ENCODE measurements around the gene PUM1. TPM values are rescaled to one million over a fixed set of nuclear protein-coding genes. Genes with fewer than 3 reads are reported as not detected.

Gene PUM1
- total RNA-seq, 2 donors from 2014 or later: 80.3 to 120 TPM

- TF ChIP-seq POLR2A (IDR thresholded peaks at IDR 0.05) (no peak), CTCF (IDR thresholded peaks at IDR 0.05) (no peak), POLR2AphosphoS5 (IDR thresholded peaks at IDR 0.05) (no peak)
- peaks cover 0 to 6% of the 10 kb centered on the region in 2 donors for H3K36me3 ChIP-seq
- no peaks in the 10 kb centered on the region for H3K27me3 ChIP-seq (replicated peaks; ENCODE audit: insufficient read depth)
- H3K4me1 ChIP-seq (replicated peaks): no peaks in the 10 kb centered on the region
- H3K4me3 ChIP-seq: no peak overlapping the region
- no peak overlapping the region for H3K27ac ChIP-seq
- DNase-seq (ENCODE audit: low spot score): no peak
- intact Hi-C loops (cut with DNase I): loop anchor here (5.0 kb wide), 1 partner anchor 92 kb away; no protein-coding TSS in a partner anchor
- H3K9me3 ChIP-seq: no peaks in the 10 kb centered on the region
Observed at GRCh38 chr1:30969903-30970302, 95.6 kb downstream of the PUM1 start.

DNA sequence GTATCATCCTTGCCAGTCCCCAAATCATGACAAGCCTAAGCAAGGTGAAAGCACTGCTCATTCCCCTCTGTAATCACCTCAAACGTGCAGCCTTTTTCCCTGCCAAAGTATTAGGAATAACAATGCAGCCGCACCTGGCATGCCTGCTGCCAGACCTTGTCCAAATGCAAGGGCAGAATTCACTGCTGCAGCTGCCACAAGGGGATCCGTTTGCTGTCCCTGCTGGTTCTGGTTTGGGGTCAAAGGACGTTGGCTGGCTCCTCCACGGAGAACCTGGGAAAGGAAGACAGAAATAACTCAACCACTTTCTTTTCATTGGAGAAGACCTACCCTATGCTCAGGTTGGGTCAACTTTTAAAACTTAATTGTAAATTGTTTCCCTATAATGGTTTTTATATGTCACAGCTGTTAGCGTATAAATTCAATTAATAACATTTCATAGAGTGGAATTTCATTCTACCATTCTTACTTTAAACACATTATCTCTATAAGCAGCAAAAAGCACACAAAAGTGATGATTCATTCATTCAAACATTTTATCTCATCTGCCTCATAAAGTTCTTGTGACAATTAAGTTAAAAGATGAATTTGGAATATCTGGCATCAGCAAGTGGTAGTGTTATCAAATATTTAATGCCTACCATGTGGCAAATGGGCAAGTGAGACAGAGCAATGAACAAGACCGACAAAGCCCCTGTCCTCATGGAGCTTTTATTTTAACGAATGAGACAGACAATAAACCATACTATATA, 97.1 kb downstream of the PUM1 start:
- H3K27me3 ChIP-seq (replicated peaks; ENCODE audit: insufficient read depth): no peaks in the 10 kb centered on the region
- H3K27ac ChIP-seq: no peak overlapping the region
- H3K4me1 ChIP-seq (replicated peaks): no peaks in the 10 kb centered on the region
- peaks cover 0 to 6% of the 10 kb centered on the region in 2 donors for H3K36me3 ChIP-seq
- WGBS: 56% methylated on average over 8 of the region's 8 CpGs
- DNase-seq (ENCODE audit: low spot score): no peak
- no peak overlapping the region for H3K4me3 ChIP-seq
- intact Hi-C loops (cut with DNase I): no loop called here
- H3K9me3 ChIP-seq: no peaks in the 10 kb centered on the region
- TF ChIP-seq CTCF (IDR thresholded peaks at IDR 0.05) (no peak), POLR2A (IDR thresholded peaks at IDR 0.05) (no peak), POLR2AphosphoS5 (IDR thresholded peaks at IDR 0.05) (no peak)

- TF ChIP-seq CTCF (IDR thresholded peaks at IDR 0.05) (no peak), POLR2AphosphoS5 (IDR thresholded peaks at IDR 0.05) (no peak), POLR2A (IDR thresholded peaks at IDR 0.05) (no peak)
- no peak for DNase-seq (ENCODE audit: low spot score)
- Histone ChIP-seq H3K4me3 (no peak overlapping the region), H3K9me3 (no peaks in the 10 kb centered on the region), H3K4me1 (replicated peaks) (no peaks in the 10 kb centered on the region), H3K36me3 (peaks cover 0 to 6% of the 10 kb centered on the region in 2 donors), H3K27ac (no peak overlapping the region), H3K27me3 (replicated peaks; ENCODE audit: insufficient read depth) (no peaks in the 10 kb centered on the region)
- intact Hi-C loops (cut with DNase I): no loop called here
- WGBS: 66% methylated on average over 8 of the region's 8 CpGs
Observed at GRCh38 chr1:30966690-30967369, 98.7 kb downstream of the PUM1 start.

GRCh38 chr1:30965924-30966599, 99.5 kb downstream of the PUM1 start:
- H3K9me3 ChIP-seq: no peaks in the 10 kb centered on the region
- peaks cover 0 to 6% of the 10 kb centered on the region in 2 donors for H3K36me3 ChIP-seq
- WGBS: 66% methylated on average over 8 of the region's 8 CpGs
- no peak for DNase-seq (ENCODE audit: low spot score)
- intact Hi-C loops (cut with DNase I): no loop called here
- TF ChIP-seq POLR2AphosphoS5 (IDR thresholded peaks at IDR 0.05): no peak
- no peak for TF ChIP-seq CTCF (IDR thresholded peaks at IDR 0.05)
- TF ChIP-seq POLR2A (IDR thresholded peaks at IDR 0.05): no peak
- no peak overlapping the region for H3K4me3 ChIP-seq
- no peak overlapping the region for H3K27ac ChIP-seq
- no peaks in the 10 kb centered on the region for H3K4me1 ChIP-seq (replicated peaks)
- no peaks in the 10 kb centered on the region for H3K27me3 ChIP-seq (replicated peaks; ENCODE audit: insufficient read depth)

Data from prostate gland (tissue), 2 donors.